ENCODE measurements around the gene YTHDF1. TPM values are rescaled to one million over a fixed set of nuclear protein-coding genes. Genes with fewer than 3 reads are reported as not detected.

Gene YTHDF1
- total RNA-seq, 1 donor from 2014 or later: 14.5 TPM

DNA sequence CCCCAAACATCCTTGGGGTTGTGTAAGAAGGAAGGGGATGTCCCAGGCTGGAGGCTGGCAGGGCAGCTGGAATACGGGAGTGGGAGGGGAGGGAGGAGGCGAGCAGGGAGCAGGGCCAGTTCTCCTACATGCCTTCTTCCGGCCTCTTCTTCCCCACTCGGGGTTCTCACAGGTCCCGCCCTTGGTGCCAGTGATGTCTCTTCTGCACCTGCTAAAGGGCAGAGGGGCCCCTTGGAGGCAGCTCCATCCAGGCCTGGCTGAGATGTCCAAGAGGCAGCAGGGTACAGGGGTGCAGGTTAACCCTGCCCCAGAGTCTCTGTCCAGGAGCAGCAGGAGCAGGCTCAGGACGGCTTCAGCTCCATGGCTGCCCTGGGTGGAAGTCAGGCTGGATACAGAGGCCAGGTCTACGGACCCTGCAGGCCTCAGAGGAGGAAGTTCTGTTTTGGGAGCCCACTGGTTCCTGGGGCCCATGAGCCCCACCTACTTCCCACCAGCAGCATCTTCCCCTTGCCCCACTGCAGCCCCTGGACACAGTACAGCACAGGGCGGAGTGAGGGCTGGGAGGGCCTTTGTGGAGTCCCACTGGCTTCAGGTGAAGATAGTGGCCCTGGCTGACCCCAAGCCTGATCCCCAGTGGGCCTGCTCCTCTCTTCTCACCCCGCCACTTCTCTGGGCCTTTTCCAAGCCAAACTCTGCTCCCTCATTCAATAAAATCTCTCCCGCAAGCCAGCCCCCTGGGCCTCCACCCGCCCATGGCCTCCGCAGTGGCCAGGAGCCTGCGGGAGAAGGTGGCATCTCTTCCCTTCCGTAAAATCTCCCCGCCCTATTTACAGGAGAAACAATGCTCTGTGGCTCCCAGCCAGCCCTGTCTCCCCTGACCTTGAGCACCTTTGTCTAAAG is 60.4 kb downstream of the YTHDF1 start:
- no peak for DNase-seq

DNA sequence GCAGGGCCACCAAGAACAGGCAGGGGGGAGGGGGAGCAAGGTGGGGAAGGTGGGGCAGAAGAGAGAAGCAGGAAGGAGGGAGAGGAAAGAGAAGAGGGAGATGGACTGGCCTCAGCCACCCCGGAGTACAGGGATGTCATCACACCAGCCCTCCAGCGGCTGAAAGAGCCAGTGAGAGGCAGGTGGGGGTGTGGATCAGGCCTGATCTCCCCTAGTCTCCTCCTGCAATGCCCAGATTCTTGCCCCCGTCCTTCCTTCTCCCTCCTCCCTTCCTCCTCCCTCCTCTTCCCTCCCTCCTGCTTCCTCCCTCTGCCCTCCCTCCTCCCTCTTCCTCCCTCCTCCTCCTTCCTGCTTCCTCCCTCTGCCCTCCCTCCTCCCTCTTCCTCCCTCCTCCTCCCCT is 61.5 kb downstream of the YTHDF1 start:
- no peak for DNase-seq

GRCh38 chr20:63153254-63154221 is 62.4 kb downstream of the YTHDF1 start:
- DNase-seq: no peak

- no peak for DNase-seq
These were observed 63.3 kb downstream of the YTHDF1 start for GRCh38 chr20:63152322-63153253.

GRCh38 chr20:63151554-63152321 is 64.2 kb downstream of the YTHDF1 start:
- DNase-seq: no peak

DNA sequence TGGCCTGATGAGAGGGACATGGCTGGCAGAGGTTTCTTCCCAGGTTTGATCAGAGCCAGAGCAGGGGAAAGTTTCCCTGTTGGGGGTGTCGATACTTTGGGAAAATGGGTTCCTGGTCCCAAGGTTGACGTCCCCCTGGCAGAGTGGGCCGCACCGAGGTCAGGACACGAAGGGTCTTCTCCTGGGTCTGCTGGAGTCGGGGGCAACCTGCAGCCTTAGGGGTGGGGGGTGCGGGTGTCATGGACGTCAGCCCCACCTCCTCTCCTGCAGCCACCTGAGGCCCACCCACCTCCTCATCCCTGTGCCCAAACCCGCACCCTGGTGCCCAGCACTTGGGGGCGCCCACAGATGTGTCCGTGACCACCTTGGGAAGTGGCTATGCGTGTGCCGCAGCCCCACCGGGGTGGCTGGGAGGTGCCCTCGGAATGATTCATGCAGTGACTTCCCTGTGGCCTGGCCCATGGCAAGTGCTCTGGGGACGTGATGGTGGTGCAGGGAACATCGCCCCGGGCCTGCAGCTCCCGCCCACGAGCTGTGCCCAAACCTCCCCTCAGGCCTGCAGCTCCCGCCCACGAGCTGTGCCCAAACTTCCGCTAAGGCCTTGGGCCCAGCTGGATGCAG is 64.9 kb downstream of the YTHDF1 start:
- DNase-seq: no peak

- DNase-seq: no peak
These were observed 65.5 kb downstream of the YTHDF1 start for GRCh38 chr20:63150391-63150898.

- DNase-seq: no peak
These were observed 66.3 kb downstream of the YTHDF1 start for GRCh38 chr20:63149531-63150192.

DNA sequence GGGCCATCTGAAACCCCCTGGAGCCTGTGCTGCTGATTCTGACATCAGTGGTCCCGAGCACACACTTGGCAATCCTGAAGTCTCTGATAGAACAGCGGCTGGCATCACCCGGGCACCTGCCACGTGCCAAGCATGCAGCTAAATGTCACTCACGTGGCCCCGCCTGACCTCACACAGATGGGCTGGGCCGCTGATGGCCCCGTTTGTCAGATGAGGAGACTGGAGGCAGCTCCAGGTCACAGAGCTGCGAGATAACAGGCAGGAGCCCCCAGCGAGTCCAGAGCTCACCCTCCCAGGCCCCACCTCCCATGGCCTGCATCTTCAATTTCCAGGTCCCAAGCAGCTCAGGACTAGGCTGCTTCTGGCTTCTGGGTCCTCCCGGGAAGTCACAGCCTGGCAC is 67.2 kb downstream of the YTHDF1 start:
- DNase-seq: no peak

GRCh38 chr20:63147532-63147931 is 68.4 kb downstream of the YTHDF1 start:
- no peak for DNase-seq

Small RNA genes within 50 kb of the gene (small RNA-seq; reads per million reads assigned to genes)
- not detected for gene MIR124-3 (ENCODE audit: low replicate concordance)
- not detected for gene MIR3196 (ENCODE audit: low replicate concordance)

Other genes with a start within 250 kb of the YTHDF1 start
- gene BHLHE23, start 209.2 kb downstream of the YTHDF1 start, total RNA-seq: not detected
- gene BIRC7, start 19.8 kb upstream of the YTHDF1 start, total RNA-seq: not detected
- 3.7 TPM for gene NKAIN4, start 38.3 kb upstream of the YTHDF1 start, total RNA-seq
- 45.3 TPM for gene ARFGAP1, start 56.7 kb upstream of the YTHDF1 start, total RNA-seq
- 2.0 TPM for gene COL20A1, start 77.1 kb upstream of the YTHDF1 start, total RNA-seq
- gene CHRNA4, start 145.2 kb upstream of the YTHDF1 start, total RNA-seq: 0.20 TPM